H9 (cell line): ENCODE results near the gene ZNF679. TPM values are rescaled to one million over a fixed set of nuclear protein-coding genes. Genes with fewer than 3 reads are reported as not detected.
"Not testable (repeated sequence)": the region's sequence is repeated elsewhere in the genome, so short reads cannot be mapped to it uniquely, and the experiment has no call there.

Experiments
- DNase-seq: peaks from one replicate; pipeline ENCODE4 v3.0.0-alpha.2; 2017
- H2AFZ ChIP-seq: one replicate; pipeline ENCODE4 v1.6.1; 2013; ENCODE audit warnings: mild to moderate bottlenecking, low read length, control low read depth, moderate library complexity
- H2AK5ac ChIP-seq: 2 replicates; pipeline ENCODE4 v1.6.1; 2013; ENCODE audit warnings: low read length, control low read depth, mixed read lengths; ENCODE audit not compliant: insufficient read length
- H2BK120ac ChIP-seq: one replicate; pipeline ENCODE4 v1.6.1; 2013; ENCODE audit warnings: low read depth, mild to moderate bottlenecking, low read length, control low read depth, inconsistent platforms; ENCODE audit not compliant: poor library complexity, severe bottlenecking
- H2BK12ac ChIP-seq: 2 replicates; pipeline ENCODE4 v1.6.1; 2013; ENCODE audit warnings: low read length, control low read depth, mixed read lengths, low read depth; ENCODE audit not compliant: insufficient read length
- H2BK15ac ChIP-seq: 2 replicates; pipeline ENCODE4 v1.6.1; 2013; ENCODE audit warnings: low read depth, low read length, control low read depth
- H2BK20ac ChIP-seq: one replicate; pipeline ENCODE4 v1.6.1; 2013; ENCODE audit warnings: low read depth, mild to moderate bottlenecking, low read length, control low read depth, inconsistent platforms; ENCODE audit not compliant: poor library complexity, severe bottlenecking
- H2BK5ac ChIP-seq: 2 replicates; pipeline ENCODE4 v1.6.1; 2013; ENCODE audit warnings: low read length, control low read depth, mixed read lengths; ENCODE audit not compliant: insufficient read length
- H3K14ac ChIP-seq: 2 replicates; pipeline ENCODE4 v1.6.1; 2013; ENCODE audit warnings: low read length, control low read depth; ENCODE audit not compliant: insufficient read depth
- H3K18ac ChIP-seq: 2 replicates; pipeline ENCODE4 v1.6.1; 2013; ENCODE audit warnings: low read depth, mild to moderate bottlenecking, mixed read lengths, low read length, control low read depth; ENCODE audit not compliant: insufficient read length
- H3K23ac ChIP-seq: 2 replicates; pipeline ENCODE4 v1.6.1; 2013; ENCODE audit warnings: low read length, control low read depth, mixed read lengths, low read depth; ENCODE audit not compliant: insufficient read length
- H3K23me2 ChIP-seq: 2 replicates; pipeline ENCODE4 v1.6.1; 2013; ENCODE audit warnings: low read depth, mild to moderate bottlenecking, mixed read lengths, low read length, control low read depth; ENCODE audit not compliant: insufficient read length, poor library complexity, severe bottlenecking
- H3K27ac ChIP-seq: 2 replicates; pipeline ENCODE4 v1.5.1; 2013; ENCODE audit warnings: low read length, control low read depth, mixed read lengths, low read depth; ENCODE audit not compliant: insufficient read length
- H3K27me3 ChIP-seq: 2 replicates; pipeline ENCODE4 v1.6.1; 2013; ENCODE audit warnings: low read length, control low read depth, inconsistent platforms; ENCODE audit not compliant: insufficient read depth
- H3K4ac ChIP-seq: 2 replicates; pipeline ENCODE4 v1.6.1; 2013; ENCODE audit warnings: low read depth, mild to moderate bottlenecking, control low read depth, inconsistent platforms, low read length, moderate library complexity
- H3K4me1 ChIP-seq: 2 replicates; pipeline ENCODE4 v1.6.1; 2013; ENCODE audit warnings: low read length, control low read depth, inconsistent platforms; ENCODE audit not compliant: insufficient read depth
- H3K4me2 ChIP-seq: 2 replicates; pipeline ENCODE4 v1.6.1; 2013; ENCODE audit warnings: low read length, control low read depth, mixed read lengths; ENCODE audit not compliant: insufficient read length, insufficient read depth
- H3K56ac ChIP-seq: 2 replicates; pipeline ENCODE4 v1.6.1; 2013; ENCODE audit warnings: low read depth, mild to moderate bottlenecking, mixed read lengths, low read length, control low read depth; ENCODE audit not compliant: insufficient read length
- H3K79me1 ChIP-seq: 2 replicates; pipeline ENCODE4 v1.6.1; 2013; ENCODE audit warnings: low read depth, mild to moderate bottlenecking, moderate library complexity, low read length, control low read depth, inconsistent platforms; ENCODE audit not compliant: insufficient read depth, poor library complexity, severe bottlenecking
- H3K79me2 ChIP-seq: 2 replicates; pipeline ENCODE4 v1.6.1; 2013; ENCODE audit warnings: low read length, control low read depth, inconsistent platforms; ENCODE audit not compliant: insufficient read depth
- H3K9ac ChIP-seq: 2 replicates; pipeline ENCODE4 v1.6.1; 2013; ENCODE audit warnings: low read length, control low read depth, mixed read lengths; ENCODE audit not compliant: insufficient read length; ENCODE audit errors: extremely low read depth
- H3K9me3 ChIP-seq: one replicate; pipeline ENCODE4 v1.6.1; 2013; ENCODE audit warnings: low read depth, low read length, inconsistent platforms; ENCODE audit not compliant: control insufficient read depth
- H3T11ph ChIP-seq: one replicate; pipeline ENCODE4 v1.6.1; 2013; ENCODE audit warnings: mild to moderate bottlenecking, low read length, control low read depth, inconsistent platforms
- H4K20me1 ChIP-seq: one replicate; pipeline ENCODE4 v1.6.1; 2013; ENCODE audit not compliant: control insufficient read depth, insufficient read length, insufficient read depth
- H4K5ac ChIP-seq: 2 replicates; pipeline ENCODE4 v1.6.1; 2013; ENCODE audit warnings: low read depth, mild to moderate bottlenecking, mixed read lengths, low read length, control low read depth; ENCODE audit not compliant: insufficient read length
- H4K8ac ChIP-seq: replicated peaks from 2 replicates; pipeline ENCODE4 v1.6.1; 2013; ENCODE audit warnings: low read length, control low read depth, mixed read lengths, low read depth; ENCODE audit not compliant: insufficient read length
- H4K91ac ChIP-seq: 2 replicates; pipeline ENCODE4 v1.6.1; 2013; ENCODE audit warnings: low read depth, mild to moderate bottlenecking, moderate library complexity, mixed read lengths, low read length, control low read depth; ENCODE audit not compliant: insufficient read length
- H3K27ac Mint-ChIP-seq, 3 experiments: 2 replicates in 2 of 3; 3 replicates in 1 of 3; pipeline ENCODE4 v1.8.0; 2020 to 2021; ENCODE audit warnings: mixed read lengths in 3 of 3, mild to moderate bottlenecking in 1 of 3, moderate library complexity in 1 of 3
- H3K27me3 Mint-ChIP-seq: 2 replicates; pipeline ENCODE4 v1.8.0; 2021; ENCODE audit warnings: low read depth, mild to moderate bottlenecking, moderate library complexity, mixed read lengths
- H3K36me3 Mint-ChIP-seq, 3 experiments: 2 replicates in 2 of 3; 3 replicates in 1 of 3; pipeline ENCODE4 v1.8.0; 2020 to 2021; ENCODE audit warnings: low read depth in 3 of 3, mixed read lengths in 3 of 3; ENCODE audit not compliant: insufficient read depth in 1 of 3
- H3K4me1 Mint-ChIP-seq, 2 experiments: 2 replicates each; pipeline ENCODE4 v1.8.0; 2020; ENCODE audit warnings: mixed read lengths in 2 of 2
- H3K4me3 Mint-ChIP-seq, 2 experiments: 2 replicates in 1 of 2; 3 replicates in 1 of 2; pipeline ENCODE4 v1.8.0; 2020 to 2021; ENCODE audit warnings: mild to moderate bottlenecking in 2 of 2, mixed read lengths in 2 of 2, moderate library complexity in 1 of 2
- H3K9me3 Mint-ChIP-seq, 2 experiments: 2 replicates in 1 of 2; 3 replicates in 1 of 2; pipeline ENCODE4 v1.8.0; 2020; ENCODE audit warnings: mild to moderate bottlenecking in 2 of 2, mixed read lengths in 2 of 2, moderate library complexity in 1 of 2
- WGBS: extraction: QIAGEN DNeasy Blood & Tissue Kit; methylation state at CpG from one replicate; pipeline ENCODE4 v1.1.7; 2013; ENCODE audit warnings: missing lambda C conversion rate, low lambda C conversion rate, mixed read lengths; ENCODE audit not compliant: insufficient read length; ENCODE audit errors: extremely low coverage; 5-methylcytosine and 5-hydroxymethylcytosine counted together
- total RNA-seq: library from RNA; stranded (reverse); gene quantifications from 2 replicates; pipeline ENCODE4 v1.2.1, GENCODE V29; 2021
- TF ChIP-seq, protein P1 (sequence below): fragments of 200-600 bp; sonication (generic); conservative IDR thresholded peaks from 3 replicates; pipeline ENCODE4 v1.8.0; 2021; ENCODE audit warnings: antibody characterized with exemption, mild to moderate bottlenecking

The ZNF679 gene
- total RNA-seq, 1 experiment from 2014 or later: not detected

DNA sequence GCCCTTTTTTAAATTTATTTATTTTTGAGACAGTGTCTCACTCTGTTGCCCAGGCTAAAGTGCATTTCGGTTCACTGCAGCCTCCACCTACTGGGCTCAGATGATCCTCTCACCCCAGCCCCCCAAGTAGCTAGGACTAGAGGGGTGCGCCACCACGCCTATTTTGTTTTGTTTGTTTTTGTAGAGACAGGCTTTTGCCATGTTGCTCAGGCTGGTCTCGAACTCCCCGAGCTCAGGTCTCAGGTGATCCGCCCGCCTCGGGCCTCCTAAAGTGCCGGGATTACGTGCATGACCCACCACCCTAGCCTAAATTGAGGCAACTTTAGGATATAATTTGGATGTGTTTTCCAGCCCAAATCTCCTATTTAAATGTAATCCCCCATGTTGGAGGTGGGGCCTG is 86.3 kb downstream of the ZNF679 start:
- no peak overlapping the region for H3K4me2 ChIP-seq
- H3K4me3 Mint-ChIP-seq: no peak overlapping the region

DNA sequence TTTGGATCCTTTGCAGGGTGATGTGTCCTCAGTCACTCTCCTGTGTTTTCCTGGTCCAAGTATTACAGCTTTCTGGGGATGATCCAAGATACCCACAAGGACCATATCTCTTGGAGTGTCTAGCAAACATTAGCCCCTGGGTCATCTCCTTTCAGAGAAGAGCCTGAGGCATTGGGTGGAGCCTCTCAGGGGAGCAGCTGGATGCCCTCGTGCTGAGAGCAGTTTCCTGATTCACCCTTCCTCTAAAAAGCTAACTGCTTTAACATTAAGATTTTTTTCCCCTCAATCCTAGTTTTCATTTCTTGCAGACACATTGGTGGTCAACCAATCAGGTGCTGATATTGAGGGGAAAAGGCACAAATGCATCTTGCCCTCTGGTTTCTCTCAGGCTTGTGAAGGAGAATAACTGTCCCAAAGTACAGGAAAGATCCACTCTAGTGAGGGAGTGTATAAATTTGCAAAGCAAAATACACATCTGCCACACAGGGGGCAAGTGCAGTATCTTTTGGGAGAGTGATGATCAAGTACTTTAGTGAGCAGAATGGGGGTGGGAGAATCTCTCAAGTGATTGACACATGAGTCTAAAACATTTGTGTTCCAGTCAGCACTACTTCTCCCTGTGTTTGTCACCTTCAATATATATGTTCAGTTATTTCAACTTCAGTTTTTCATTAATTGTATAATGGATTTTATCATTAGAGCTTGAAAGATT is 87.9 kb downstream of the ZNF679 start:
- H3K23ac ChIP-seq, H3K27ac ChIP-seq, H3K27me3 ChIP-seq, H3K4me3 Mint-ChIP-seq, H4K91ac ChIP-seq, H3K9ac ChIP-seq, H3K27me3 Mint-ChIP-seq, H2BK12ac ChIP-seq, H4K8ac ChIP-seq, DNase-seq, H2AFZ ChIP-seq, H3K14ac ChIP-seq, H3K23me2 ChIP-seq, H3K56ac ChIP-seq, H4K20me1 ChIP-seq, H3K79me2 ChIP-seq, H3K4me1 ChIP-seq, H3K4me1 Mint-ChIP-seq, H3K4ac ChIP-seq, H3K79me1 ChIP-seq, H3K18ac ChIP-seq, H2AK5ac ChIP-seq, H2BK20ac ChIP-seq, H2BK5ac ChIP-seq, H2BK15ac ChIP-seq, H3T11ph ChIP-seq, H2BK120ac ChIP-seq, H4K5ac ChIP-seq, H3K4me2 ChIP-seq, H3K27ac Mint-ChIP-seq: not testable (repeated sequence)
- H3K9me3 ChIP-seq: peaks cover 62% of the 10 kb centered on the region
- WGBS: no CpG with 5 or more reads among the region's 1 CpG
- peaks cover 0 to 17% (median 8%) of the 10 kb centered on the region in 3 experiments; a peak in 6 of 7 replicates for H3K36me3 Mint-ChIP-seq
- H3K9me3 Mint-ChIP-seq: peaks cover 84 to 85% of the 10 kb centered on the region in 2 experiments

More for the DNA sequence above, 86.3 kb downstream of the ZNF679 start:
- H3K27me3 ChIP-seq: no peaks in the 10 kb centered on the region
- no peak overlapping the region for H3T11ph ChIP-seq
- DNase-seq: no peak
- H3K4me1 Mint-ChIP-seq: no peaks in the 10 kb centered on the region
- no peaks in the 10 kb centered on the region for H3K79me1 ChIP-seq
- no peak overlapping the region for H2BK120ac ChIP-seq
- H2AK5ac ChIP-seq: no peak overlapping the region
- no peaks in the 10 kb centered on the region for H3K23me2 ChIP-seq
- H3K36me3 Mint-ChIP-seq: peaks cover 0 to 17% (median 10%) of the 10 kb centered on the region in 3 experiments; a peak in 6 of 7 replicates
- no peaks in the 10 kb centered on the region for H3K4me1 ChIP-seq
- no peak overlapping the region for H3K9ac ChIP-seq
- H3K18ac ChIP-seq: no peak overlapping the region
- H4K5ac ChIP-seq: no peak overlapping the region
- no peak overlapping the region for H3K14ac ChIP-seq
- no peak overlapping the region for H2BK20ac ChIP-seq
- H3K27ac ChIP-seq: no peak overlapping the region
- H3K56ac ChIP-seq: no peak overlapping the region
- H3K4ac ChIP-seq: no peak overlapping the region
- H3K9me3 Mint-ChIP-seq: peaks cover 85 to 88% of the 10 kb centered on the region in 2 experiments
- H2BK15ac ChIP-seq: no peak overlapping the region
- TF ChIP-seq, protein P1, sequence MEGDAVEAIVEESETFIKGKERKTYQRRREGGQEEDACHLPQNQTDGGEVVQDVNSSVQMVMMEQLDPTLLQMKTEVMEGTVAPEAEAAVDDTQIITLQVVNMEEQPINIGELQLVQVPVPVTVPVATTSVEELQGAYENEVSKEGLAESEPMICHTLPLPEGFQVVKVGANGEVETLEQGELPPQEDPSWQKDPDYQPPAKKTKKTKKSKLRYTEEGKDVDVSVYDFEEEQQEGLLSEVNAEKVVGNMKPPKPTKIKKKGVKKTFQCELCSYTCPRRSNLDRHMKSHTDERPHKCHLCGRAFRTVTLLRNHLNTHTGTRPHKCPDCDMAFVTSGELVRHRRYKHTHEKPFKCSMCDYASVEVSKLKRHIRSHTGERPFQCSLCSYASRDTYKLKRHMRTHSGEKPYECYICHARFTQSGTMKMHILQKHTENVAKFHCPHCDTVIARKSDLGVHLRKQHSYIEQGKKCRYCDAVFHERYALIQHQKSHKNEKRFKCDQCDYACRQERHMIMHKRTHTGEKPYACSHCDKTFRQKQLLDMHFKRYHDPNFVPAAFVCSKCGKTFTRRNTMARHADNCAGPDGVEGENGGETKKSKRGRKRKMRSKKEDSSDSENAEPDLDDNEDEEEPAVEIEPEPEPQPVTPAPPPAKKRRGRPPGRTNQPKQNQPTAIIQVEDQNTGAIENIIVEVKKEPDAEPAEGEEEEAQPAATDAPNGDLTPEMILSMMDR: no peak
- H2AFZ ChIP-seq: no peak overlapping the region
- no peak overlapping the region for H2BK12ac ChIP-seq
- no peak overlapping the region for H3K27ac Mint-ChIP-seq
- no peak overlapping the region for H4K8ac ChIP-seq
- H2BK5ac ChIP-seq: no peak overlapping the region
- H3K9me3 ChIP-seq: peaks cover 70% of the 10 kb centered on the region
- H3K23ac ChIP-seq: no peak overlapping the region
- no peaks in the 10 kb centered on the region for H3K79me2 ChIP-seq
- no peaks in the 10 kb centered on the region; the same call in 1 of the 2 replicates for H3K27me3 Mint-ChIP-seq
- no peak overlapping the region for H4K91ac ChIP-seq
- no CpG with 5 or more reads among the region's 10 CpGs for WGBS
- H4K20me1 ChIP-seq: no peaks in the 10 kb centered on the region
